Dendritic cell treated with granulocyte-macrophage colony-stimulating factor and Interleukin-4, amounts not matched to agents 40 ng/mL and 50 ng/mL, for 4 days (primary cell): ENCODE measurements around the gene DST.

ENCODE experiments used
- H3K27ac Mint-ChIP-seq: one replicate; pipeline ENCODE4 v1.8.0; 2022; ENCODE audit warnings: mild to moderate bottlenecking, mixed read lengths
- H3K27me3 Mint-ChIP-seq: one replicate; pipeline ENCODE4 v1.8.0; 2022; ENCODE audit warnings: mild to moderate bottlenecking, mixed read lengths
- H3K36me3 Mint-ChIP-seq: one replicate; pipeline ENCODE4 v1.8.0; 2022; ENCODE audit warnings: low read depth, mixed read lengths
- H3K4me1 Mint-ChIP-seq: one replicate; pipeline ENCODE4 v1.8.0; 2022; ENCODE audit warnings: low read depth, mixed read lengths
- H3K4me3 Mint-ChIP-seq: one replicate; pipeline ENCODE4 v1.8.0; 2022; ENCODE audit warnings: mild to moderate bottlenecking, moderate library complexity, mixed read lengths
- H3K9me3 Mint-ChIP-seq: one replicate; pipeline ENCODE4 v1.8.0; 2022; ENCODE audit warnings: mixed read lengths
- intact Hi-C: fragments of 100-400 bp; cut with micrococcal nuclease; formaldehyde crosslinking; loops from one replicate; pipeline ENCODE4 v1.15.0; 2022

Gene DST

DNA sequence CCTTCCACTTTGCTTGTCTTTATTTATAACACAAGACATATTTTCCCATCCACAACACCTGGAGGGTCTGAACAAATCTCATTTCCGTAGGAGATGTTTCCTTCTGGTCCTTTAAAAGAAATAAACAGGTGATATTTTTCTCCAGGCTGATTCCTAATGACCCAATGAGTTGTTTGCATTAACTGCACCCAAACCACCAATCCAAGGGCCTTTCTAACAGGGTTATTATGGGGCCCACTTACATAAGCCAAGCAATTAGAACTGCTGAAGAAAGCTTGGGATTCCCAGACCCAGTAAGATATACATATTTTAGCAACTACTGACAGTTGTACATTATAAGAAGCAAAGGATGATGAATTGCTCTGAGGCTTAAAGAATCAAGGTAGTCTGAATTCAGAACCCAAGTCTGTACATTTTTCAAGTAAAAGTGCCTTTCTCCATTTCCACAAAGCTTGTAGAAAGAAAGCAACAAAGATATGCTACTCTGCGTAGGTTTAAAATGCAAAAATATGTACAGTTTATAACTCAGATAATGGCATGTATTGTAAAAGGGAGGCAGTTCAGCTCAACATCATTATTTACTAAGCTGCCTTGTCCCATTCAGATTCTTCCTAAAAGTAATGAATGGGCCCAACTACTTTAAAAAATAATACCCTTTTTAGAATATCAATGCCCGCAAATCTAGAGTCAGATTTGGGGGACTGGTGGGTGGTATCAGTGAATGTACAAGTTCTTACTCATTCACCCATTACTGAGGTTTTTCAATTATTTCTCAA is 120.0 kb downstream of the DST start:
- Mint-ChIP-seq H3K27me3 (no peaks in the 10 kb centered on the region), H3K4me1 (peaks cover 13% of the 10 kb centered on the region), H3K36me3 (peaks cover 31% of the 10 kb centered on the region), H3K4me3 (no peak overlapping the region), H3K9me3 (peaks cover 9% of the 10 kb centered on the region), H3K27ac (no peak overlapping the region)
- intact Hi-C loops = no loop called here

DNA sequence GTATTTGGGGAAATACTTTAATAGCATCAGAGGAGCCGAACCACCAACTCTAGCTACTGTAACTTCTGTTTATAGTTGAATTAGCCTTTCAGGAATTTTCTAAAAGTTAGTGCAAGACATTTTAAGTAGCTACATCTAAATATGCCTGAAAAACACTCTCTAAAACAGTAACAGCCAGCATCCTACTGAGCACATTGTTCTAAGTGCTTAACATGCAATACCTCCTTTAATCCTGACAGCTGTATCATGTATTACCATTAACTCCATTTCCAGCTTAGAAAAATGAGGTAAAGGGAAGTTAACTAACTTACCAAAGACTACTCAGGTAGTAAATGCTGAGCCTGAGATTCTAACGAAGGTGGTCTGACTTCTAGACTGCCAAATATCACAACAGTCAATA is 120.7 kb downstream of the DST start:
- Mint-ChIP-seq H3K4me3 (no peak overlapping the region), H3K36me3 (peaks cover 24% of the 10 kb centered on the region), H3K27ac (no peak overlapping the region), H3K9me3 (peaks cover 9% of the 10 kb centered on the region), H3K27me3 (no peaks in the 10 kb centered on the region), H3K4me1 (peaks cover 13% of the 10 kb centered on the region)
- intact Hi-C loops = no loop called here

DNA sequence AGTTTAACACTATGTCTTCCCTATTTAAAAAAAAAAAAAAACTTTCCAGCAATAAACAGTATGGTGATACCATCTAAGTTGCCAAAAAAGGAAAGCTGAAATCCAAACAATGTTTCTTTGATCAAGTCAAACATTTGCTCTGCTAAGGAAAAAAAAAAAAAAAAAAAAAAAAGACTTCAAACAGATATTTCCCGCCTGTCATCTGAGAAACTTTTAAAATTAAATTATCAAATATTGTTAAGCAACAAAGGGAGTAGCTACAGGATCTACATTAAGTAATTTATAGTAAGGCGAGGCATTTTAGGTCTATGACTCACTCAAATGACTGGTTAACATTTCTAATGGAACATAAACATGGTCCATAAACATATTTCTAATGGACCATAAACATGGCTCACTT is 121.2 kb downstream of the DST start:
- intact Hi-C loops = no loop called here
- peaks cover 23% of the 10 kb centered on the region for H3K36me3 Mint-ChIP-seq
- no peak overlapping the region for H3K4me3 Mint-ChIP-seq
- peaks cover 6% of the 10 kb centered on the region for H3K9me3 Mint-ChIP-seq
- H3K4me1 Mint-ChIP-seq = peaks cover 12% of the 10 kb centered on the region
- no peaks in the 10 kb centered on the region for H3K27me3 Mint-ChIP-seq
- no peak overlapping the region for H3K27ac Mint-ChIP-seq

DNA sequence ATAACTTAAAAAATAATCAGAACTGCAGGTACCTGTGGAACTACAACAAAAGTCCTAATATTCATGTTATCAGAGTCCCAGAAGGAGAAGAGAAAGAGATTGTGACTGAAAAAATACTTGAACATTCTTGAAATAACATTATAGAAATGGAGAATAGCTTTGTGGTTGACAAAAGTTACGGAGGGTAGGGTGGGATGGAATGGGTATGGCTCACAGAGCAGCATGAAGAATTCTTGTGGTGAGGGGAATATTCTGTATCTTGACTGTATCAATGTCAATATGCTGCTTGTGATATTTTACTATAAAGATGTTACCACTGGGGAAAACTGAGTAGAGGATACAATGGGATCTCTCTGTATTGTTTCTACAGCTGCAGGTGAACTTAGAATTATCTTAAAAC is 122.5 kb downstream of the DST start:
- no peak overlapping the region for H3K27ac Mint-ChIP-seq
- H3K4me3 Mint-ChIP-seq = no peak overlapping the region
- intact Hi-C loops = no loop called here
- H3K4me1 Mint-ChIP-seq = no peaks in the 10 kb centered on the region
- H3K36me3 Mint-ChIP-seq = peaks cover 13% of the 10 kb centered on the region
- H3K27me3 Mint-ChIP-seq = no peaks in the 10 kb centered on the region
- H3K9me3 Mint-ChIP-seq = no peaks in the 10 kb centered on the region

DNA sequence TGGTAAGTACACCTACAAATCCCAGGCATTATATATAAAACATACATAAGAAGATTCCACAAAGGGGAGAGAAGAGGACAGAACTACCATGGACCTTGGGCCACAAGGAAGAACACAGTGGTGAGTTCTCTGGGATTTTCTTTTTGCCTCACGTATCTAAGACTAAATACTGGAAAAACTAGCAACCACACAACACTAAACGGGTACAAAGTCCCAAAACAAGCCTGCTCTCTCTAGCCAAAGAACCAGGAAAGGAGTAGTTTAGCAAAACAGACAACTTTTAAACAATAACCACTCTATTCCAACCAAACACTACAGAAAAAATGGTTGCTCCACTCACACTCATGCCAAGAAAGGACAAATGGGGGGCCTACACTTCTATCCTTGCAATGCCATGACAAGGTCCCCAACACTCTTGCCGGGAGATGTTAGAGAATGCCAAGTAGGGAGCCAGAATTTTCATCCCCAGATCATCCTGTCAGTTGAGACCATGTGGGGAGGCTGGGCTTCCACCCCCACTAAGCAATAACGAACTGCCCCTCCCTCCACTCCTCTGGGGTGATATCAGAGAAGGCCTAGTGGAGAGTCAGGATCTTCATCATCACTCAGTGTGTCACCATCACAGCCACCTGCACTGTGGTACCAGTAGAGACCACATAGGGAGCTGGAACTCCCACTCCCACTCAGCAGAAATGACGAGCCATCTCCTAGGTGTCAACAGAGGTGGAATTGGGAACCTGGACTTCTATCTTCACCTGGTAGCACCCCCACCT is 123.5 kb downstream of the DST start:
- Mint-ChIP-seq H3K27me3 (no peaks in the 10 kb centered on the region), H3K4me3 (no peak overlapping the region), H3K36me3 (peaks cover 23% of the 10 kb centered on the region), H3K4me1 (no peaks in the 10 kb centered on the region), H3K9me3 (no peaks in the 10 kb centered on the region), H3K27ac (no peak overlapping the region)
- intact Hi-C loops = no loop called here

DNA sequence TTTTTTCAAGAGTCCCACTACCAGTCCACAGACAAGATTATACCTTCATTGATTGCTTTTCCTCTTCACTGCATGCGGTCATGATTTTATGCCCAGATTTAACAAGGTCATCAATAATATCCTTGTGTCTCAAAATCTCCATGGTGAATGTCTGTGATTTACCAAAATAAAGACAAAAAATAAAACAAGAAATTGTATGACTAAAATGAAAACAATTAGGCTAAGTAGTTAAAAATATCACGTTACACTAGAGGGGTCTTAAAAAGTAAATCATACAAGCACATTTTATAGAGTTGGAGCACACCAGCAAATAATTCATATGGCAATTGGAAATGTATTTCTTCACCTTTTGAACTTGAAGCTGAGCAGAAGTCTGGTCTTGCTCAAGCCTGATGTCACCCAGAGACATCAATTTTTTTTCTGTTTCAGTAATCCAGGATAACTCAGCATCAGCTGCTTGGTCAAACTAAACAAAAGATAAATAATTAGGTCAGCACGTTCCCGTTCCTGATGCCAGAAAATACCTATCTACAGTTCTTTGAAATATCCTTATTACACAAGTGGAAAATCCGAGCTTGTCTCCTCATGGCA is 125.4 kb downstream of the DST start:
- Mint-ChIP-seq H3K36me3 (peaks cover 24% of the 10 kb centered on the region), H3K9me3 (no peaks in the 10 kb centered on the region), H3K27ac (no peak overlapping the region), H3K4me1 (no peaks in the 10 kb centered on the region), H3K4me3 (no peak overlapping the region), H3K27me3 (no peaks in the 10 kb centered on the region)
- intact Hi-C loops = no loop called here

DNA sequence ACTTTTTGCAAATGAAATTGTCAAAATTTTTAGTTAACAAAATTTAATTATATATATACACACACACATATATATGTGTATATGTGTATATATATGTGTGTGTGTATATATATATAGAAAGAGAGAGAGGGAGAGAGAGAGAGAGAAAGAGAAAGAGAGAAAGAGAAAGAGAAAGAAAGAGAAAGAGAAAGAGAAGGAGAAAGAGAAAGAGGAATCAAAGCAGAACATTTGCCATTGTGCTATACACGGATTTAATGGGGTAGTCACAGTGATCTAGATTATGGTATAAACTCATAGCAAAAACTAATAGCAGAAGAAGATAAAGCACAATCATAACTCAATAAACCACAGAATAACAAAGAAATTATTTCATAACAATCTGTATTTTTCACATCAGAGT is 126.7 kb downstream of the DST start:
- no peaks in the 10 kb centered on the region for H3K4me1 Mint-ChIP-seq
- H3K4me3 Mint-ChIP-seq = no peak overlapping the region
- intact Hi-C loops = no loop called here
- H3K27me3 Mint-ChIP-seq = no peaks in the 10 kb centered on the region
- H3K27ac Mint-ChIP-seq = no peak overlapping the region
- H3K36me3 Mint-ChIP-seq = peaks cover 24% of the 10 kb centered on the region
- H3K9me3 Mint-ChIP-seq = no peaks in the 10 kb centered on the region

DNA sequence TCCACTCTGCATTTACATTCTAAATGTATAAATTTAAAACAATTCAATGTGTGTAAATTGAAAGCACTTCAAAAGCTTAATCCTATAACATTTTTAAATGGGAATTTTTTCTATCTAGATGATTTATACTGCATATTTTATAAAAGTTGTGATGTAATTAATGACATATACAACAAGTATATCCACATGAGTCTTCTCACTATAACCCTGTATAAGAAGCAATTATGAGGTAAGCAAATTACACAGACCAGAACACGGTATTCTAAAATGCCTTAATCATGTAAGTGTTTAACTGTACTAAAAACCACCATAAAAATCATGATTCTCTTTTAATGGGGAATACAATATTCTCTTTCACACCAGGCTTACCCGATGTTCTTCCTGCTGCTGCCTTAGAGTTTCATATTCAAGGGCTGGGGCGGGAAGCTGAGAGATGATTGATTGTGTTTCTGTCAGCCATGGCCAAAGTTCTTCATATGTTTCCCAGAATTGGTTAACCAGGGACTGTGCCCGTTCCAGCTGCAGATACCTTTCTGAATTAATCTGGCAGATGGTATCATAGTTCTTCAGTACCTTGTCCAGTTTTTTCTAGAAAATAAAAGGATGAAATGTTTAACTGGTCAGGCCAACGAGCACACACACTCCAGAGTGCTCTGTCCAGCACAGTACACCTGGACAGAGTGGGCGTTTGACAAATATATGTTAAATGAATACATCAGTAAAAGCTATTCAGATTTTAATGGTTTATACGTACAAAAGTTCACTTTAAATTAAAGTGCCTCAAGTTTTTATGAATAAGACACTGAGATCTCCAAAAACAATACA is 127.4 kb downstream of the DST start:
- Mint-ChIP-seq H3K9me3 (no peaks in the 10 kb centered on the region), H3K27ac (no peak overlapping the region), H3K27me3 (no peaks in the 10 kb centered on the region), H3K4me1 (no peaks in the 10 kb centered on the region), H3K36me3 (peaks cover 24% of the 10 kb centered on the region), H3K4me3 (no peak overlapping the region)
- intact Hi-C loops = no loop called here

DNA sequence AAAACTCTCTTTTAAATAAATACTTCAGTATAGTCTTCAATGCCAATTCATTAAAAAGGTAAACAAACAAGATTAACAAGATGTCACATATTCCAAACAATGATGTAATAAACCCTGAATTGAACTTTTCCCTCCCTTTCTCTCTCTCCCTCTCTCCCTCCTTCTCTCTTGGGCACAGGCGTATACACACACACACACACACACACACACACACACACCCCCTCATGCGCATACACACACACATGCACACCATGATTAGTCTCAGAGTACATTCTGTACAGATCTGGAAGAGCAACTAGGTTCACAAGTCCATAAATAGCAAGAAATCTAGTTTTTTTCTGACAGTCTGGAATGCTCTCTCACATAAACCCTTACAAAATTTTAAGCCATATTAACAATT is 128.3 kb downstream of the DST start:
- Mint-ChIP-seq H3K4me3 (no peak overlapping the region), H3K36me3 (peaks cover 21% of the 10 kb centered on the region), H3K9me3 (no peaks in the 10 kb centered on the region), H3K27me3 (no peaks in the 10 kb centered on the region), H3K27ac (no peak overlapping the region), H3K4me1 (no peaks in the 10 kb centered on the region)
- intact Hi-C loops = no loop called here

DNA sequence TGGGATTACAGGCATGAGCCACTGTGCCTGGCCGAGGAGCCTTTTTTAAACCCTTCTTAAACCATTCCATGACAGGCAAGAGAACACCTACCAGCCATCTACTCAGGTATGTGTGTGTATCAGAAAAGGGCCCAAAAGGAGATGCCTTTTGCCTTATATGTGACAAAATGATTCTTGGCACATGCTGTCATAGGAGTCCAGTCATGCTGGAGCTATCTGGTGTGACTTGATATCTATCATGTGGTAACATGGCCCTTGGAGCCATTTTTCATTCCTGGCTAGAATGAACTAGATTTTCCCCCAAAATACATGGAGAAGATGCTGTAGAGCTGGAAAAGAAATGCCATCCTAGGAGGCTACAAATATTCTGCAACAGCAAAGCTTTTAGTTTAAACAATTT is 129.1 kb downstream of the DST start:
- Mint-ChIP-seq H3K9me3 (no peaks in the 10 kb centered on the region), H3K27me3 (no peaks in the 10 kb centered on the region), H3K4me3 (no peak overlapping the region), H3K36me3 (peaks cover 24% of the 10 kb centered on the region), H3K4me1 (no peaks in the 10 kb centered on the region), H3K27ac (no peak overlapping the region)
- intact Hi-C loops = no loop called here

DNA sequence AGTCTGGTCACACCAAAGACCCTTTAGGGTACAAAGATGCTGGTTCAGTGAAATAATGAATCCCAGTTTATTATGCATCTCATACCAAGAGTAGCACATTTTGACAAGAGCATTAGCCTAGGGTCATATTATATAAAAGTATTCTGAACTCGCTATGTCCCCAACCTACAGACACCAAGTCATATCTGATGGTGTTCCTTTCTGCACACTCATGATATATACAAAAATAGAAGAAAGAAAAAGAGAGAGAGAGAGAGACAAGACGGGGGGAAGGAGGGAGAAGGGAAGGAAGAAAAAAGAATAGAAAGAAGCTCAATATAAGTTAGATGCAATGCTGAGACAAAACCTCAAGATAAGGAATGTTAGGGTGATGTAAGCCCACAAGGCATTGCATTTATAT is 131.1 kb downstream of the DST start:
- intact Hi-C loops = no loop called here

DNA sequence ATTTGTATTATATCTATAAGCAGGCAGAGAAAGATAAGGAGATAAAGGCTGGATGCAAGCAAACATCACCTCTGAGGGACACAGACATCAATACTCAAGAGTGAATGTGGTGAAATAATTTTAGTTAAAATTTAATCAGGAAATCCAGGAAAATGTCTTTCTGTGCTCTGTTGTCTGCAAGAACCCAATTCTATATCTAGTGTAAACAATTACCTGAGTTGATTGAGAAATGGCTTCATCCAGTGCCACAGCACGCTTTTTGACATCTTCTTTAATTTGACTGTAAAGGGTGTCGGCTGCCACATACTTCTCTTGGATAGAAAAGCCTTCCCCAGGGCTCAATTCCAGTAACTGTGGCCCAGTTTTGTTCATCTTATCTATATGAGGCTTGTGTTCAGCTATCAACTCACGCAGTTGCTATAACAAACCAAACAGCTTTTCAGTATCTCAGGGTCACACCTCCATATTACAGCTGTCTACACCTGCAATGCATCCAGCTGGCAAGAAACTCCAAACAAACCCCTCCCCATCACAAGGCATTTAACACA is 131.6 kb downstream of the DST start:
- Mint-ChIP-seq H3K36me3 (peaks cover 38% of the 10 kb centered on the region), H3K4me1 (no peaks in the 10 kb centered on the region), H3K4me3 (no peak overlapping the region), H3K9me3 (no peaks in the 10 kb centered on the region), H3K27me3 (no peaks in the 10 kb centered on the region), H3K27ac (no peak overlapping the region)
- intact Hi-C loops = no loop called here

More for the DNA sequence above, 131.1 kb downstream of the DST start:
- no peaks in the 10 kb centered on the region for H3K4me1 Mint-ChIP-seq
- no peaks in the 10 kb centered on the region for H3K27me3 Mint-ChIP-seq
- no peaks in the 10 kb centered on the region for H3K9me3 Mint-ChIP-seq
- no peak overlapping the region for H3K27ac Mint-ChIP-seq
- H3K36me3 Mint-ChIP-seq = peaks cover 38% of the 10 kb centered on the region
- no peak overlapping the region for H3K4me3 Mint-ChIP-seq

DNA sequence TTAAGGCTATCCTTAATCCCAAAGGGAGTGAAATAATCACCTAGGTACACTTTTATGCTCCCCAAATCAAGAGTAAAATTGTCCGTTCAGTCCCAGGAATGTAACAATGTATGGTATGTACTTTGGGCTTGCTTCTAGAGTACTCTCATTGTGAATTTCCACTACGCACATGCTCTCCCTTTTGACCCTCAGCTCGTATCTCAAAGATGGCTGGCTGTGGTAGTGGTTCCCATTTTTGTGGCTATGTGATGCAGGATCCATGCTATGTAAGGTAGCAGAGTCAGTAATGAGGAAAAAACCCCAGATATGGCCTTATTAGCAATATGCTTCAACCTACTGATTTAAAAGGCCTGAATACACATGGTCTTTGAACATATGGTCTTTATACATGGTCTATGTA is 133.7 kb downstream of the DST start:
- Mint-ChIP-seq H3K27me3 (no peaks in the 10 kb centered on the region), H3K4me3 (no peak overlapping the region), H3K27ac (no peak overlapping the region), H3K36me3 (peaks cover 27% of the 10 kb centered on the region), H3K4me1 (no peaks in the 10 kb centered on the region), H3K9me3 (no peaks in the 10 kb centered on the region)
- intact Hi-C loops = no loop called here
